ENCODE data around the gene SOX13. TPM values are rescaled to one million over a fixed set of nuclear protein-coding genes. Genes with fewer than 3 reads are reported as not detected.

Gene SOX13
- total RNA-seq, 1 donor from 2014 or later, result 0.23 TPM

DNA sequence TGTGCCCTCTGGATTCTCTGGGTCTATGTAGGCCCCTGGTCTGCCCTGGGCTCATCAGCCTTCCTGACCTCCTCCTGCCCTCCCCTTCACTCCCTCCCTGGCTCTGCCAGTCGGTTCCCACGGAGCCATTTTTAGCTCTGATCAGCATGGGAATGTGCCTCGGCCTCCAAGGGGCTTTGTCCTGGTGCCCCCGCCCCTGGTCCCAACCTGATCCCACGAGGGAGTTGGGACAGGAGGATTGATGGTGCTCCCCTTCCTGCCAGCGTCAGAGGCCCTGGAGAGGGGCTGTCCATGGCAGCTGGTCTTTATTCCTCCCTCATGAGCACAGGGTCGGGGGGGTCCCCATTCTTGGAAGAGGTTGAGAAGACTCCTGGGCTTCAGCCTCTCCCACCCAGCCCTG, 54.0 kb downstream of the SOX13 start:
- H3K4me1 Mint-ChIP-seq (ENCODE audit: low read depth), result peaks cover 8% of the 10 kb centered on the region
- no peak overlapping the region for H3K4me3 Mint-ChIP-seq
- H3K36me3 Mint-ChIP-seq (ENCODE audit: low read depth), result no peaks in the 10 kb centered on the region
- H3K9me3 Mint-ChIP-seq, result no peaks in the 10 kb centered on the region
- H3K27ac Mint-ChIP-seq, result no peak overlapping the region
- DNase-seq (ENCODE audit: low spot score), result no peak
- peaks cover 9% of the 10 kb centered on the region for H3K27me3 Mint-ChIP-seq (ENCODE audit: insufficient read depth)
- intact Hi-C loops (cut with micrococcal nuclease), result no loop called here

DNA sequence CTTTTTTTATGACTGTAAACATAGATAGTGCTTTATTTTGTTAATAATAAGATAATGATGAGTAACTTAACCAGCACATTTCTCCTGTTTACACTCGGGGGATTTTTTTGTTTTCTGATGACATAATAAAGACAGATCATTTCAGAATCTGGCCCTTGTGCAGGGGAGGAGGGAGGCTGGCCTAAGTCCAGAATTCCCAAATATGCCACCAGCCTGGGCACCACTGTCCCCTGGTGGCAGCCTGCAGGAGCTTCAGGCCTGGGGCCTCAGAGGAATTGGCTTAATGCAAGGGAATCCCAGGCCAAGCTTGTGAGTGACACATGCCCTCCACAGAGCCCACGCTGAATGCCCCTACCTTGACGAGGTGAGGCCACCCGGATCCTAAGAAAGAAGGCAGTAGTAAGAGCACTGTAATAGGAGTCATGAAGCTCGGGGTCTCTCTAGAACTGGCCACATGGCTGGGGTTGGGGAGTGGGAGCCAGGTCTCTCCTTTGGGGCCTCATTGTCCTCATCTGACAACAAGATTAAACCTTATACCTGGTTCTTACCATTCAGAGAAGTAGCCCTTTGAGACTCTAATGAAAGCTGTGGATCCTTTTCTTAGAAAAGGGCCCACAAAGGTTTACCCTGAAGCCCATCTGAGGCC, 54.8 kb downstream of the SOX13 start:
- intact Hi-C loops (cut with micrococcal nuclease), result no loop called here
- H3K9me3 Mint-ChIP-seq, result no peaks in the 10 kb centered on the region
- H3K36me3 Mint-ChIP-seq (ENCODE audit: low read depth), result no peaks in the 10 kb centered on the region
- no peak overlapping the region for H3K4me3 Mint-ChIP-seq
- no peak overlapping the region for H3K27ac Mint-ChIP-seq
- no peak for DNase-seq (ENCODE audit: low spot score)
- peaks cover 9% of the 10 kb centered on the region for H3K27me3 Mint-ChIP-seq (ENCODE audit: insufficient read depth)
- peaks cover 8% of the 10 kb centered on the region for H3K4me1 Mint-ChIP-seq (ENCODE audit: low read depth)

DNA sequence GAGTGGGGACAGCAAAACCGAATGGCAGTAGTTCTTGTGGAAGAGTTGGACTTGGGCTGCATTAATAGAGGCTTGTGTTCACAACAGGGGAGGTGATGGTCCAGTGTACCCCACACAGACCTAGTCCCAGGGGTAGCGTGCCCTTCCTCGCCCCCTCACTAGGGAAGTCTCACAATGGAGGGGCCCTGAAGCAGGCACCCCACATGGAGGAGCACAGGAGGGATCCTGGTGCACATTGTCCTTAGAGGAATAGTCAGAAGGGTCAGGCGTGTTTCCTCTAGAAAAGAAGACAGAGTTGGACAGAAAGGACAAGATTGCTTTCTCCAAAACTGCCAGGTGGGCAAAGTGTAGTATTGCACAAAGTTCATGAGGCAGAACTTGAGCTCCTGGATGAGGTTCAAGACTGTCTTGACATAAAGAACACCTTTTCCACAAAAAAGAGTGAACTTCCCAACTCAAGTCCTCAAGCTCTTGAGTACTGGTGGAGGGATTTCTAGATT, 55.6 kb downstream of the SOX13 start:
- peaks cover 8% of the 10 kb centered on the region for H3K4me1 Mint-ChIP-seq (ENCODE audit: low read depth)
- peak overlapping the region; percentile 58 for H3K27ac Mint-ChIP-seq
- intact Hi-C loops (cut with micrococcal nuclease), result no loop called here
- H3K27me3 Mint-ChIP-seq (ENCODE audit: insufficient read depth), result peaks cover 4% of the 10 kb centered on the region
- H3K36me3 Mint-ChIP-seq (ENCODE audit: low read depth), result no peaks in the 10 kb centered on the region
- no peak overlapping the region for H3K4me3 Mint-ChIP-seq
- no peak for DNase-seq (ENCODE audit: low spot score)
- no peaks in the 10 kb centered on the region for H3K9me3 Mint-ChIP-seq

GRCh38 chr1:204128964-204129896, 56.3 kb downstream of the SOX13 start:
- H3K27ac Mint-ChIP-seq, result peak overlapping the region; percentile 58

GRCh38 chr1:204130178-204130577, 57.3 kb downstream of the SOX13 start:
- intact Hi-C loops (cut with micrococcal nuclease), result no loop called here
- DNase-seq (ENCODE audit: low spot score), result no peak
- no peak overlapping the region for H3K4me3 Mint-ChIP-seq
- peaks cover 8% of the 10 kb centered on the region for H3K4me1 Mint-ChIP-seq (ENCODE audit: low read depth)
- no peak overlapping the region for H3K27ac Mint-ChIP-seq
- no peaks in the 10 kb centered on the region for H3K36me3 Mint-ChIP-seq (ENCODE audit: low read depth)
- H3K27me3 Mint-ChIP-seq (ENCODE audit: insufficient read depth), result peaks cover 3% of the 10 kb centered on the region
- no peaks in the 10 kb centered on the region for H3K9me3 Mint-ChIP-seq

More at GRCh38 chr1:204128964-204129896, 56.3 kb downstream of the SOX13 start:
- no peaks in the 10 kb centered on the region for H3K36me3 Mint-ChIP-seq (ENCODE audit: low read depth)
- peaks cover 3% of the 10 kb centered on the region for H3K27me3 Mint-ChIP-seq (ENCODE audit: insufficient read depth)
- no peaks in the 10 kb centered on the region for H3K9me3 Mint-ChIP-seq
- peak; percentile 44 for DNase-seq (ENCODE audit: low spot score)
- H3K4me3 Mint-ChIP-seq, result no peak overlapping the region
- intact Hi-C loops (cut with micrococcal nuclease), result loop anchor here (1.0 kb wide), 1 partner anchor 268 kb away; the partner anchor contains the start of gene SNRPE
- H3K4me1 Mint-ChIP-seq (ENCODE audit: low read depth), result peaks cover 8% of the 10 kb centered on the region

GRCh38 chr1:204130981-204131892, 58.3 kb downstream of the SOX13 start:
- no peak overlapping the region for H3K4me3 Mint-ChIP-seq
- H3K36me3 Mint-ChIP-seq (ENCODE audit: low read depth), result no peaks in the 10 kb centered on the region
- no peak overlapping the region for H3K27ac Mint-ChIP-seq
- DNase-seq (ENCODE audit: low spot score), result no peak
- no peaks in the 10 kb centered on the region for H3K9me3 Mint-ChIP-seq
- H3K27me3 Mint-ChIP-seq (ENCODE audit: insufficient read depth), result peaks cover 6% of the 10 kb centered on the region
- intact Hi-C loops (cut with micrococcal nuclease), result no loop called here
- peaks cover 8% of the 10 kb centered on the region for H3K4me1 Mint-ChIP-seq (ENCODE audit: low read depth)

DNA sequence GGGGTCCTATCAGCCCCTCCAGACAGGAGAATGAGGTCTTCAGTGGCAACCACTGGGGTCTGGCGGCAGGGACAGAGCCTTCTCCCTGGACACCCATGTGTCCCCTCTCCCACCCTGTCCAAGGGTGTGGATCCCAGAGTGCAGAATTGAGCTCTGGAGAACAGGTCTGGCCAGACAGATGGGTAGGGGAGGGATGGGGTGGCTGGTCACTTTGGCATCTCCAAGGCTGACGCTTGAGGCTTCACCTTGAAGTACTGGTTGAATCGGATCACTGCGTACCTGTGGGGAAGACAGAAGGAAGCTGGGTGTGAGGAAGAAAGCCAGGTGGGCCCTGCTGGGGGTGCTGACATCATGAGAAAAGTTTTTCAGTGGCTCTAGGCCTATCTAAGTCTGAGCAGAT, 59.1 kb downstream of the SOX13 start:
- no peaks in the 10 kb centered on the region for H3K9me3 Mint-ChIP-seq
- no peak for DNase-seq (ENCODE audit: low spot score)
- H3K36me3 Mint-ChIP-seq (ENCODE audit: low read depth), result no peaks in the 10 kb centered on the region
- intact Hi-C loops (cut with micrococcal nuclease), result no loop called here
- H3K4me3 Mint-ChIP-seq, result no peak overlapping the region
- H3K27me3 Mint-ChIP-seq (ENCODE audit: insufficient read depth), result peaks cover 6% of the 10 kb centered on the region
- peaks cover 8% of the 10 kb centered on the region for H3K4me1 Mint-ChIP-seq (ENCODE audit: low read depth)
- H3K27ac Mint-ChIP-seq, result no peak overlapping the region

DNA sequence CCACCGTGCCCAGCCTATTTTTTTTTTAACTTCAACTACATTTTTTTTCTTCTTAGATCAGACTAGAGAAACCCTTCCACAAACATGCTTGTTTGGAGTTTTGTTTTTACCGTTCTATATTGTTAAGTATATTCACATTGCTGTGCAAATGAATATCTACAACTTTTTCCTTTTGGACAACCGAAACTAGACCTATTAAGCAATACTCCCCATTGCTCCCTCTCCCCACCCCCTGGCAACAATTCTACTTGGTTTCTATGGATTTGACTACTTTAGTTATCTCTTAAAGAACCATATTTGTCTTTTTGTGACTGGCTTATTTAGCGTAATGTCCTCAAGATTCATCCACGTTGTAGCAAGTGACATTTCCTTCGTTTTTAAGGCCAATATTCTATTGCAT, 59.8 kb downstream of the SOX13 start:
- no peak for DNase-seq (ENCODE audit: low spot score)
- Mint-ChIP-seq H3K27me3 (ENCODE audit: insufficient read depth) (peaks cover 6% of the 10 kb centered on the region), H3K9me3 (no peaks in the 10 kb centered on the region), H3K27ac (no peak overlapping the region), H3K4me3 (no peak overlapping the region), H3K36me3 (ENCODE audit: low read depth) (no peaks in the 10 kb centered on the region), H3K4me1 (ENCODE audit: low read depth) (peaks cover 8% of the 10 kb centered on the region)
- intact Hi-C loops (cut with micrococcal nuclease), result no loop called here

DNA sequence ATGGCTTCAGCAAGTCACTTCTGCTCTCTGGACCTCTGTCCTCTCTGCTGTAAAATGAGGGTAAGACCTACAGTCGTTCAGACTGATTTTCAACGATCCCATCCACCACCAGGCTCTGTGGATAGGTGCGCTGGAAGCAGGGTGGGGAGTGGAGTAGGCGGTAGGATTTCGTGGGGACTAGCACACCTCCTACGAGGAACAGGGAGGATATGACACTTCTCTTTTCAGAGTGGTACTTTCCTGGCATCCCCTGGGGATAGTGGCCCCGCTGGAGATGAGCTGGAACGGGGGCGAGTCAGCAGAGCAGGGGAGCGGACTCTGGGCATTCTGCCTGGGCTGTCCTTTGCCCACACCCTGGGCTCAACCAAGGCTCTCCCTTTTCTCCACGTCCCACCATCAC, 61.2 kb downstream of the SOX13 start:
- Mint-ChIP-seq H3K4me1 (ENCODE audit: low read depth) (no peaks in the 10 kb centered on the region), H3K27ac (no peak overlapping the region), H3K4me3 (no peak overlapping the region), H3K36me3 (ENCODE audit: low read depth) (no peaks in the 10 kb centered on the region), H3K27me3 (ENCODE audit: insufficient read depth) (peaks cover 6% of the 10 kb centered on the region), H3K9me3 (no peaks in the 10 kb centered on the region)
- no peak for DNase-seq (ENCODE audit: low spot score)
- intact Hi-C loops (cut with micrococcal nuclease), result no loop called here

GRCh38 chr1:204136814-204137213, 63.9 kb downstream of the SOX13 start:
- Mint-ChIP-seq H3K4me3 (no peak overlapping the region), H3K9me3 (no peaks in the 10 kb centered on the region), H3K4me1 (ENCODE audit: low read depth) (no peaks in the 10 kb centered on the region), H3K36me3 (ENCODE audit: low read depth) (no peaks in the 10 kb centered on the region), H3K27me3 (ENCODE audit: insufficient read depth) (peaks cover 3% of the 10 kb centered on the region), H3K27ac (no peak overlapping the region)
- no peak for DNase-seq (ENCODE audit: low spot score)
- intact Hi-C loops (cut with micrococcal nuclease), result no loop called here

DNA sequence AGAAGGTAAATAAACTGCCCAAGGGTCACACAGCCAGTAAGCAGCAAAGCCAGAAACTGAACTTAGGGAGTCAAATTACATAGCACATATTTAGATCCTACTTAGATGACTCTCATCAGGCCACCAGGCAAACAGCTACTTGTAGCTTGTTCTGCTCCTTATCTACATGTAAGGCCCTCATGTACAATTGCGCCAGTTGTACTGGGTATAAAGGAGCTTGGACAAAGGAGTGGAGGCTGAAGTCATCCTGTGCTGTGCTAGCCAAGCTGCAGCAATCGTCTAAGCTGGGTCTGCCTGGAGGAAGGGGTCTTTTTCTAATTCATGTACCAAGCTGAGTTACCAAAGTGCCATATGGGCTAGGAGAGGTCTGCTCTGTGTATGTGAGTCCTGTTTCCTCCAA, 66.2 kb downstream of the SOX13 start:
- Mint-ChIP-seq H3K4me1 (ENCODE audit: low read depth) (no peaks in the 10 kb centered on the region), H3K9me3 (no peaks in the 10 kb centered on the region), H3K27ac (no peak overlapping the region), H3K27me3 (ENCODE audit: insufficient read depth) (peaks cover 6% of the 10 kb centered on the region), H3K4me3 (no peak overlapping the region), H3K36me3 (ENCODE audit: low read depth) (no peaks in the 10 kb centered on the region)
- no peak for DNase-seq (ENCODE audit: low spot score)
- intact Hi-C loops (cut with micrococcal nuclease), result no loop called here

DNA sequence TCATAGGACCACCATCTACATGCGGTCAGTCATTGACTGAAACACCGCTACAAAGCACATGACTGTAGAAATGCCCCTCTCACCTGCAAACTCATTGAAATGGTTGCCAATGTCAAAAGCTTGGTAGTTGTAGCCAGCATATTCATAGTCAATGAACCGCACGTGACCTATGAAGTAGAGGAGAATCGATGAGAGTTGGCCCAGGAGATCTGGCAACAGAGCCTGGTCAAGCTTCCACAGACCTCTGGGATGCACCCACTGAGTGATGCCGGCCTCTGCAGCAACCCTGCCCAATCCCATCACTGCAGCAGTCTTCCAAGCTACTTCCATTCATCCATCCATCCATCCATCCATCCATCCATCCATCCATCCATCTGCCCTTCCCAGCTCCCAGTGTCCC, 67.0 kb downstream of the SOX13 start:
- Mint-ChIP-seq H3K4me3 (no peak overlapping the region), H3K27me3 (ENCODE audit: insufficient read depth) (peaks cover 8% of the 10 kb centered on the region), H3K9me3 (no peaks in the 10 kb centered on the region), H3K36me3 (ENCODE audit: low read depth) (no peaks in the 10 kb centered on the region), H3K4me1 (ENCODE audit: low read depth) (no peaks in the 10 kb centered on the region), H3K27ac (no peak overlapping the region)
- intact Hi-C loops (cut with micrococcal nuclease), result no loop called here
- no peak for DNase-seq (ENCODE audit: low spot score)
